Mucosa of stomach (tissue), 1 donor: Measurements from ENCODE around the gene SHMT2.

ENCODE experiments used
- H3K27me3 ChIP-seq: one replicate; pipeline ENCODE4 v1.7.0; 2013; ENCODE audit warnings: mild to moderate bottlenecking, low read length; ENCODE audit not compliant: control insufficient read depth, insufficient read depth
- H3K36me3 ChIP-seq: one replicate; pipeline ENCODE4 v1.7.0; 2013; ENCODE audit warnings: low read length; ENCODE audit not compliant: control insufficient read depth, insufficient read depth
- H3K4me1 ChIP-seq: one replicate; pipeline ENCODE4 v1.7.0; 2013; ENCODE audit warnings: mild to moderate bottlenecking, low read length; ENCODE audit not compliant: control insufficient read depth, insufficient read depth
- H3K4me3 ChIP-seq: one replicate; pipeline ENCODE4 v1.7.0; 2013; ENCODE audit warnings: low read length
- H3K9ac ChIP-seq: one replicate; pipeline ENCODE4 v1.7.0; 2013; ENCODE audit warnings: mild to moderate bottlenecking, low read length, moderate library complexity
- H3K9me3 ChIP-seq: one replicate; pipeline ENCODE4 v1.7.0; 2013; ENCODE audit warnings: mild to moderate bottlenecking, low read length, moderate library complexity; ENCODE audit not compliant: control insufficient read depth
- donor health status: Pancreatic carcinoma.

The SHMT2 gene

GRCh38 chr12:57218030-57218853 lies 11.3 kb upstream of the SHMT2 start:
- Histone ChIP-seq H3K4me1 (peaks cover 24% of the 10 kb centered on the region), H3K36me3 (no peaks in the 10 kb centered on the region), H3K9me3 (no peaks in the 10 kb centered on the region), H3K27me3 (peaks cover 92% of the 10 kb centered on the region), H3K4me3 (no peak overlapping the region), H3K9ac (no peak overlapping the region)

- Histone ChIP-seq H3K27me3 (peaks cover 95% of the 10 kb centered on the region), H3K4me3 (no peak overlapping the region), H3K9me3 (no peaks in the 10 kb centered on the region), H3K9ac (no peak overlapping the region), H3K36me3 (no peaks in the 10 kb centered on the region), H3K4me1 (peaks cover 16% of the 10 kb centered on the region)
Measured at GRCh38 chr12:57219205-57219992, 10.1 kb upstream of the SHMT2 start.

GRCh38 chr12:57219993-57220754 lies 9.3 kb upstream of the SHMT2 start:
- Histone ChIP-seq H3K36me3 (no peaks in the 10 kb centered on the region), H3K27me3 (peaks cover 95% of the 10 kb centered on the region), H3K4me3 (no peak overlapping the region), H3K9ac (no peak overlapping the region), H3K9me3 (no peaks in the 10 kb centered on the region), H3K4me1 (peaks cover 20% of the 10 kb centered on the region)

DNA sequence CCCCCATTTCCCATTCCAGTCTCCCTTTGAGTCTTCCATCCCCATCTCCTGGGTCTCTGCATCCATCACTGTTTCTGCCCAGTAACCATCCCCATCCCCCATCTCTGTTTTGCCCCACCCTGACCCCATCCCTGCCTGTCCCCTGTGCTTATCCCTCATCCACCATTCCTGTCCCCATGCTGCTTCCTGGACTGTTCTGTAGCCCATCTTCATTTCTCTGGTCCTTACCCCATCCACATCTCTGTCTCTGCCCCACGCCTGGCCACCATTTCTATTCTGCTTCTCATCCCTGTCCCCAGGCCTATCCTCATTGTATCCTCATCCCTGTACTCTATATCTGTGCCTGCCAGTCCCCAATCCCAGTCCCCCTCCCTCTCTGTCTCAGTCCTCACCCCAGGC lies 8.7 kb upstream of the SHMT2 start:
- Histone ChIP-seq H3K9ac (no peak overlapping the region), H3K27me3 (peaks cover 95% of the 10 kb centered on the region), H3K4me3 (no peak overlapping the region), H3K36me3 (no peaks in the 10 kb centered on the region), H3K4me1 (peaks cover 16% of the 10 kb centered on the region), H3K9me3 (no peaks in the 10 kb centered on the region)

DNA sequence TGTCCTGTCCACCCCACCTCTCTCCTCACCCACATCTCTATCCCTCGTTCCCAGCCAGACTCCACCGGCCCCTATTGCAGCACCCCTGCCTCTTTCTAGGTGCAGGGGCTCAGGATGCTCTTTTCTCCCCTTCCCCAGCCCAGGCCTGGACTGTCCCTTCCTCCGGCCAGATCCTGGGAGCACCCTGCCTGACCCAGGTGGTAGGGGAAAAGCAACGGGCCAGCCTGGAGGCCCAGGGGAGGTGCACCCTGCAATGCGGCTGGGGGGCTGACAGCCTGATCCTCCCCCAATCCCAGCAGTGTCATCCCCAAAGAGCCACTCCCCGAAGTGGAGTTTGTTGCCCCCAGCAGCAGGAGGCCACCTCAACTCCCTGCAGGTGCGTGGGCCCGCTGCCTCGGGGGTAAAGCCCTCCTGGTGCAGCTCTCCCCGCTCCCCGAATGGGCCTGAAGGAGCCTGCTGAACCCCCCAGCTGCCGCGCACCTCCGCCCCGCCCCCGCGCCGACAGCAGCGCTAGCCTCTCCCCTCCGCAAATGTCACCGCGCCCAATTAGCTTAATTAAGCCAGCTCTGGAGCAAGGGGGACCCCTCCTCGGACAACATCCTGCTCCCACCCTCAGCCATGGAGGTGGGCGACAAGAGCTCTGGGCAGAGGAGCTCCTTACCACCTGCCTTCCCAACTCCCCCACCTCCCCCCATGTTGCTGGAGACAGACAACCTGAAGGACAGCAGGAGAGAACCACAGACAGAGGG lies 8.2 kb upstream of the SHMT2 start:
- Histone ChIP-seq H3K4me3 (no peak overlapping the region), H3K9ac (no peak overlapping the region), H3K9me3 (no peaks in the 10 kb centered on the region), H3K36me3 (no peaks in the 10 kb centered on the region), H3K4me1 (peaks cover 12% of the 10 kb centered on the region), H3K27me3 (peaks cover 95% of the 10 kb centered on the region)

DNA sequence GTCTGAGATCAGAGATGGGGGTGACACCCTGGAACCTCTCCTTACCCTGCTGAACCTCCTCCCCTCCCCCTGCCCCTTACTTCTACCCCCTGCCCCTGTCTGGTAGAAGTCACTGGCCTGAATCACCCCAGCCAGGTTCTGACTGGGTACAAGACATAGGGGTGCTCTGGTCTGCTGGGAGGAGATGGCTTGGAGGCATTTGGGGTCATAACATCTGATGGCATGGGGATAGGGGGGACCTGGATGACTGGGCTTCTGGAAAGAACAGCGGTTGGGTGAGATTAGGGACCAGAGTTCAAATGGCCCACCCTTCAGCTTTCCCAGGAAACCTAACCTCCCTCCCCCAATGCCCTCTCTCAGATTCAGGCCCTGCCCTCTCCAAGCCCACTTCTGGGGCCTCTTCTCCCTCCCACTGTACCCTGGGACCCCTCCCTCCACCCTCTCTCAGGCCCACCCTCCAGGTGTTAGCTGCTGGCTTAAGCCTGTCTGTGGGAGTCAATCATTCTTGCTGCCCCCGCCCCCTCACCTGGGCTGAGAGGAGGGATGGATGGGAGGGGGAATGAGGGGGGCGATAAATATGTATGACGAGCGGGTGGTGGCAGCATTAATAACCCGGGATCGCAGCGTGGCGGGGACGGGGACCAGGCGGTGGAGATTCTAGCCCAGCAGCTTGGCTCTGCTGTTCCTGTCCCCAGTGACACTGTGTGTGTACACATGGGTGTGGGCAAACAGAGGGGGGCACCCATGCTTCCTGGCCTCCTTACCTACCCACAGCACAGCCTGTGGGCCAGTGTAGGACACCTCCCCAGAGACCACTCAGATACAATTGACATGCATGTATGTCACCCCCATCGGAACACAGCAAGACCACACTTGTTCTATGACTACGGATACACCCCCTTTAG lies 7.0 kb upstream of the SHMT2 start:
- Histone ChIP-seq H3K36me3 (no peaks in the 10 kb centered on the region), H3K4me3 (no peak overlapping the region), H3K27me3 (peaks cover 97% of the 10 kb centered on the region), H3K9ac (no peak overlapping the region), H3K9me3 (no peaks in the 10 kb centered on the region), H3K4me1 (peaks cover 5% of the 10 kb centered on the region)

GRCh38 chr12:57223191-57224165 lies 6.0 kb upstream of the SHMT2 start:
- H3K4me1 ChIP-seq, result peaks cover 5% of the 10 kb centered on the region
- H3K27me3 ChIP-seq, result peaks cover 90% of the 10 kb centered on the region
- no peak overlapping the region for H3K4me3 ChIP-seq
- no peaks in the 10 kb centered on the region for H3K9me3 ChIP-seq
- no peaks in the 10 kb centered on the region for H3K36me3 ChIP-seq
- no peak overlapping the region for H3K9ac ChIP-seq

DNA sequence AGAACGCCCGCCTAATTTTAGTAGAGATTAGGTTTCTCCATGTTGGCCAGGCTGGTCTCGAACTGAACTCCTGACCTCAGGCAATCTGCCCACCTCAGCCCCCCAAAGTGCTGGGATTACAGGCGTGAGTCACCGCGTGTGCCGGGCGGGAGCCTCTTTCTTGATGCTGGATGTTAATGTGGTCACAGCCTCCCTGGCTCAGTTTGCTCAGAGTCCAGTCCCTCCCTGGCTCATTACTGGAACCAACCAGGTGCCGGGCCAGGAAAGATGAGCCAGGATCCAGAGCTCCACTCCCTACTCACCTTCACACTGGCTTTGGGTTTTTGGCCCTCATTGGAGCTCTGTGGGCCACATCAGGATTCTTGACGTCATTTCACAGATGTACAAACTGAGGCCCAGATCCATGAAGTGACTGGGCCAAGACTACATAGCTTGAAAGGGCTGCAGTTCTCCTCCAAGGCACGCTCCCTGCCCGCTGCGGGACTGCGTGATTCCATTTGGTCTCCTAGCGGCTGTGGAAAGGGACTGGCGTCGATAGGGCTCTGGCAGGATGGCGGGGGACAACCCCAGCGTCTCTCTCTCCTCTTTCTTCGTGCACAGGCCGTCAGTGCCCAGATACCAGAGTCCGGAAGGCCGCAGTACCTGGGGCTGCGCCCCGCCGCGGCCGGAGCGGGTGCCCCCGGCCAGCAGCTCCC lies 5.1 kb upstream of the SHMT2 start:
- peaks cover 5% of the 10 kb centered on the region for H3K4me1 ChIP-seq
- no peak overlapping the region for H3K9ac ChIP-seq
- H3K36me3 ChIP-seq, result no peaks in the 10 kb centered on the region
- no peaks in the 10 kb centered on the region for H3K9me3 ChIP-seq
- H3K27me3 ChIP-seq, result peaks cover 81% of the 10 kb centered on the region
- H3K4me3 ChIP-seq, result no peak overlapping the region

DNA sequence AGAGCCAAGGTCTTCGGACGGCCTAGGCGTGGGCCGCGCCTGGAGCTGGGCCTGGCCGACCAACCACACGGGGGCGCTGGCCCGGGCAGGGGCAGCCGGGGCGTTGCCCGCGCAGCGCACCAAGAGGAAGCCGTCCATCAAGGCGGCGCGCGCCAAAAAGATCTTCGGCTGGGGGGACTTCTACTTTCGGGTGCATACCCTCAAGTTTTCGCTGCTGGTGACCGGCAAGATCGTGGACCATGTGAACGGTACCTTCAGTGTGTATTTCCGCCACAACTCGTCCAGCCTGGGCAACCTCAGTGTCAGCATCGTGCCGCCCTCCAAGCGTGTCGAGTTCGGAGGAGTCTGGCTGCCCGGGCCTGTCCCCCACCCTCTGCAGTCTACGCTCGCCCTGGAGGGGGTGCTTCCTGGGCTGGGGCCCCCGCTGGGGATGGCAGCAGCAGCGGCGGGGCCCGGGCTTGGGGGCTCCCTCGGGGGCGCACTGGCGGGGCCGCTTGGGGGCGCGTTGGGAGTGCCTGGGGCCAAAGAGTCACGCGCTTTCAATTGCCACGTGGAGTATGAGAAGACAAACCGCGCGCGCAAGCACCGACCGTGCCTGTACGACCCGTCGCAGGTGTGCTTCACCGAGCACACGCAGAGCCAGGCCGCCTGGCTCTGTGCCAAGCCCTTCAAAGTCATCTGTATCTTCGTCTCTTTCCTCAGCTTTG lies 4.4 kb upstream of the SHMT2 start:
- no peaks in the 10 kb centered on the region for H3K9me3 ChIP-seq

More for the DNA sequence above, 4.4 kb upstream of the SHMT2 start:
- peaks cover 74% of the 10 kb centered on the region for H3K27me3 ChIP-seq
- H3K9ac ChIP-seq, result no peak overlapping the region
- no peaks in the 10 kb centered on the region for H3K36me3 ChIP-seq
- H3K4me1 ChIP-seq, result peaks cover 6% of the 10 kb centered on the region
- no peak overlapping the region for H3K4me3 ChIP-seq
